NCI-H2107 (cell line): Measurements from ENCODE around the gene TRDN.
"Not testable (repeated sequence)": the region's sequence is repeated elsewhere in the genome, so short reads cannot be mapped to it uniquely, and the experiment has no call there.

Experiments
- DNase-seq: peaks from one replicate; lab custom pipeline; 2025; lab: John Stamatoyannopoulos, UW

TRDN gene

DNA sequence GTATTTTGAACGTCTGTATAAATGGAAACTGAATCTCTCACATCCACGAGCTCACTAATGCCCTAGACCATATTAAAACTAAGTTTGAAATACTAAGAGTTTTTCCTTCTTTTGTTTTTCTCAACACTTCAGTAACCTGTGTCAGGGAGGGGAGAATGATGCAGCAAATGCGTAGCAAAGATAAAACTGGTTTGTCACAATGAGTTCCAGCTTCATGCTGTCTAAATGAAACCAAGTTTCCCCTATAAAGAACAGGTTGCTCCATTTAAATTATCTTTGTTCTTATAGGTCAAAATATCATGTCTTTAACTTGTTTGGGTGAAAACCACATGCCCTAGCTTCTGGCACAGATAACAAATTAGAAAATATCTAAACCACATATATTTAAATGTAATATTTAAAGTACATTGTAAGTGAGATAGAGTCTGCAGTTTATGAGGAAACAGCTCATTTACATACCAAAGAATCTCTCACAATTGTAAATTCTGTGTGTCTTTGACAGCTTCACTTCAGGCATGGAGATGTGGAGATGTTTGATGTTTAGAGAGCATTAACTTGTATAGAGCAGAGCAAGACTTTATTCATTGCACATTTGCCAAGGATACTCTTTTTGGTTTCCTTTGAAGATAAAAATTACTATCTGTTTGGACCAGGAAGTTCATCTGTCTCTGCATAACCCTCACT is 7.3 kb downstream of the TRDN start:
- DNase-seq: no peak

DNA sequence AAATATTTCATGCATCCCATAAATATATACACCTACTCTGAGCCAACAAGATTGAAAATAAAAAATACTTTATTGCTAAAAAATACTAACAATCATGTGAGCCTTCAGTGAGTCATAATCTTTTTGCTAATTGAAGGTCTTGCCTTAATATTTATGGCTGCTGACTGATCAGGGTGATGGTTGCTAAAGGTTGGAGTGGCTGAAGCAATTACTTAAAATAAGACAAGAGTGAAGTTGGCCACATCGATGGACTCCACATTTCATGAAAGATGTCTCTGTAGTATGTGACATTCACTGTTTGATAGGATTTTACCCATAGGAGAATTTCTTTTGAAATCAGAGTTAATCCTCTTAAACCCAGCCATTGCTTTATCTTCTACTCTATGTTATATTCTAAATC is 11.1 kb downstream of the TRDN start:
- DNase-seq: no peak

DNA sequence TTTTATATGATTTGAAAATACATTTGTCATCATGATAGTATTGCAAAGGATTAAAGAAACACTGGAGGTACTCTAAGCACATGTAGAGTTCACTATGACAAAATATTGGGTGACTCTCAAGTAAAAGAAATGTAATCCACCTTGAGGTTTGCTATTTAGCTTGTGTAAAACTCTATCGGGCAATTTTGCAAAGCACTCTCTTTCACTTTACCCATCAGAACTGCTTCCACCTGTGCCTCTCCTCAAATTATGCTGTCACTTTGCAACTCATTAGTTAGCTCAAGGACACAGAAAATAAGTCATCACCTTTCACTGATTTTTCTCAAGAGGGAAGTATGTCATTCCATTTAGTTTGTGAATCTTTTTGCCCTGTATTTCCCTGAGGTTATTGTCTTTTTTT is 14.0 kb downstream of the TRDN start:
- no peak for DNase-seq

DNA sequence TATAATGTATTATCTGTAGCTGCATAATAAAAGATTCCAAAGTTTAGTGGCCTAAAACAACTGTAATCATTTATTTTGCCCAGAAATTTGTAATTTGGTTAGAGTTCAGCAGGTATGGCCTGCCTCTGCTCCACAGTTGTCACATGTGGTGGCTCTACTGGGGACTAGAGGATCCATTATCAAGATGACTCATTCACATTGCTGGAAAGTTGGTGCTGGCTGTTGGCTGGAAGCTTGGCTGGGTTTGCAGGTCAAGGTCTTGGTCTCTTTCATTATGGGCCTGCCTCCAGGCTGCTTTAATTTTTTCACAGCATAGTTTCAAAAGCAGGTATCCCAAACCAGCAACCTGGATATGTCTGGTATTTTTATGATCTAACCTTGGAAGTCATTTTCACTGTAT is 17.6 kb downstream of the TRDN start:
- no peak for DNase-seq

DNA sequence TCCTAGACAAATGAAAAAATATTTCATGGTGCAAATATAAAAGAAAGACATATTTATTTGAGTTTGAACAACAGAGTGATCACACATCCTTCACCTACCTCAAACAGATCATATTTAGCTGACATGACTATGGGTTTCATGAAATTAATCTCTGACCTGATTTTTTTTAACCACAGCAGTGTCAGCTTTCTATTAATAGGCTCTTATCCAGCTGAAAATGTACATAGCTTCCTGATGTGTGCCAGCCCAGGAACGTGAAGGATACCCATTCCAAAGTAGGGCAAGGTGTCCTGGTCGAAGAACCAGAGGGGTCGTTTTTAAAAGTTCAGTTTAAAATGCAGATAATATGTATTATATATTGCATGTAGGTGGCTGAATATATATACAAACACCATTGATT is 19.8 kb downstream of the TRDN start:
- no peak for DNase-seq

DNA sequence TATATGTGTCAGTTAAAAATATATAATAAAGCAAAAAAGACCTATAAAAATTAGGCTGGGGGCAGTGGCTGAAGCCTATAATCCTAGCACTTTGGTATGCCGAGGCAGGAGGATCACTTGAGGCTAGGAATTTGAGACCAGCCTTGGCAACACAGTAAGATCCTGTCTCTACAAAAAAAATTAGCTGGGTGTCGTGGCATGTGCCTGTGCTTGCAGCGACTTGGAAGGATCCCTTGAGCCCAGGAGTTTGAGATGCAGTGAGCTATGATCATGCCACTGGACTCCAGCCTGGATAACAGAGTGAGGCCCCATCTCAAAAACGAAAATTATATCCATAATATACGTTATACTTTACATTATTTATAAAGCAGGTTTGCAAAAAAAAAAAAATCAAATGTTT is 20.7 kb downstream of the TRDN start:
- no peak for DNase-seq

DNA sequence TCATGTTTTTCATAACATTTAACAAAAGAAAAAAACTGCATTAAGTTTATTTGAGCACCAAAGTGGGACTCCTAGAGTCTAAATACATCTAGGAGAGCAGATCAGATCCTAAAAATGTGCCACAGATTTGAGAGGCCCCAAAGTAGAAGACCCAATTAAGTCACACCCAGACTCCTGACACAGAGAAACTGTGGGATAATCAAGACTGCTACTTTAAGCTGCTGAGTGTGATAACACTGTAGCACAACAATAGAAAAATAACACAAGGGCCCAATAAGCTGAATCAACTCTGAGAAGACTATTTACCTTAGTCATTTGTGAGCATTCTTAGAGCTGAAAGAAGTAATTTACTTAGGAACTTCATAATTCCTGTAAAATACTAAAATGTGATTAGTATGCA is 26.0 kb downstream of the TRDN start:
- DNase-seq: no peak

DNA sequence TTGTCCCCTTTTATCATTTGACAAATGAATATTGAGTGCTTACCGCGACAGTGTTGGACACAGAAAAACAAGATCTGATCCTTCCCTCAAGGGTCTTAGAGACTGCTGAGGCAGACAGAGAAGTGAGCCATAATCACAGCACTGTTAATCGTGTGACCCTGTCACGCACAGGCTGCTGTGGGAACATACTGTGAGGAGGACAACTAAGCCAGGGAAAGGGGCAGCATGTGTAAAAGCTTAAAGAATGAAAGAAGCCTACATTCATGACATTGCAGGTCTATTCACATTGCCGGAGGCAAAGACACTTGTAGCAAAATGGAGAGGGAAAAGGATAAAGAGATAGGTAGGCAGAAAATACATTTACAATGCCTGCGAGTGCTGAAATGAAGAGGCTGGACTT is 32.7 kb downstream of the TRDN start:
- DNase-seq: no peak

DNA sequence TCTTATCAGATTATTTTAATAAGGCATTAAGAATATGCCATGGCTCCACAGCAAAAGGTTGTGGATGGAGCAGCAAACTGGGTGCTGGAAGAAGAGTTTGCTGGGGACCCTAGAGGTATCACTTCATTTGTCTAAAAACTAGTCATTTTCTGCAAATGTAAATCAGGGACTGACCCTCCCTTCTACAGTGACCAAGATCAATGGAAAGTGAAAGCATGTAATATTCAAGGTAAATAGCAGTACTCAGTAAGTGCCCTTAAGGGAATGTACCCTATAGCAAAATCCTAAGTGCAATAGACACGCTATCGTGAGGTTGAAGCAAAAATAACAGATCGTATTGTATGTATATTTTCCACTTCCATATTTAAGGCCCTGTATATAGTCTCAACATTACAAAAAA is 38.7 kb downstream of the TRDN start:
- no peak for DNase-seq

DNA sequence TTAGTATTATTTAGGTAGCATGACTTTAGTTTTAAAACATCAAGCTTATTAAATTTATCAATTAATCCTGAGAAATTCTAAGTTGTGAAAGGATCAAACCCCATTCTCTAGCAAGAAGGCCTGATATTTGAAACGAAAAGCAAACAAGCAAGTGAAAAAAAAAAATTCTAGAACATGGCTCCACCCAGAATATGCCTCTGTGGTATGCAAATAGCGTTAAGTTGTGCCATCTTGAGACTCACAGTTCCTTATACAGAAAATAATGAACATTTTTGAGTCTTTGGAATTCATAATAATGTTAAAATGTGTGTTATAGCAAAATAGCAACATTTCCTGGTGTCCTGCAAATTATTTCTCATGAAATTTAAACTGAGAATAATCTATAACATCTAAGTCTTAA is 42.0 kb downstream of the TRDN start:
- DNase-seq: no peak

DNA sequence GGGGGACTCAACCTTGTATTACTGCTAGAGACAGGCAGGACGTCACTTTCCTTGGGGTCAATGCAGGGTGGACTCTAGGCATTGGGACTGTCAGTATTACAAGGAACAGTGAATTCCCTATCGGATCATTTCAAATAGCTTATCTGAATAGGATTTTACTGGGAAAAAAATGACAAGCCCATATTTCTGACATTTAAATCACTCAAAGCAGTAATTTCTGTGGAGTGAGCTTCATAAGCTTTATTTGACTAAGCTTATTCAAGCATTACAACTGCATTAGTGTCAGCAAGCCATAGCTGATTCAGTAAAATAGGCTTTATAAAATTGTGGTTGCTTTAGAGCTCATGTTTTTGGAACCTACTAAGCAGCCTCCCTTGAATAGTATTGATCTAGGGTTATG is 44.3 kb downstream of the TRDN start:
- DNase-seq: no peak

DNA sequence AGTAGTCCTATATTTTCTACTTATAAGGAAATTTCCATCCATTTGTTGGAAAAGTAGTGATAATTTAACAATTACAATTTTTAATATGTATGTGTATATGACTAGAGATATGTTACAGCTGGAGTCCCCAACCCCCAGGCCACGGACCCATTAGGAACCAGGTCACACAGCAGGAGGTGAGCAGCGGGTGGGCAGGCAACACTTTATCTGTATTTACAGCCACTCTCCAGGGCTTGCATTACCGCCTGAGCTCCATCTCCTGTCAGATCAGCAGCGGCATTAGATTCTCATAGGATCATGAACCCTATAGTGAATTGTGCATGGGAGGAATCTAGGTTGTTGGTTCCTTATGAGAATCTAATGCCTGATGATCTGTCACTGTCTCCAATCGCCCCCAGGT is 46.8 kb downstream of the TRDN start:
- DNase-seq: no peak

DNA sequence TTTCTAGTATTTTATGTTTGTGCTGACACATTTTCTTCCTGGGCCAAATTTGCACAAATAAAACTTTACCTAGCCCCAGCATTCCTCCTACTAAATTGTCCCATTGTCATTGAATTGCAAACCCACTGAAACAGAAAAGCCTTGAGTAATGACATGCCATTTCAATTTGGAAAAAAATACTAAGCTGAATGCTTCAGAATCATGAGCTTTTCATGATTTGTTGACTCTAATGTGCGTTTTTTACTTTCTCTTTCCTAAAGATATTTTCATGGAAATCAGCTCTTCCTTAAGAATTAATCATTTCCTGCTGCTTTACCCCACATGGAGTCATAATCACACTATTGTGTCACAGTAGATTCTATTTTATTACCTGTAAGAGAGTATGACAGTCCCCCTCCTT is 47.4 kb downstream of the TRDN start:
- DNase-seq: no peak

DNA sequence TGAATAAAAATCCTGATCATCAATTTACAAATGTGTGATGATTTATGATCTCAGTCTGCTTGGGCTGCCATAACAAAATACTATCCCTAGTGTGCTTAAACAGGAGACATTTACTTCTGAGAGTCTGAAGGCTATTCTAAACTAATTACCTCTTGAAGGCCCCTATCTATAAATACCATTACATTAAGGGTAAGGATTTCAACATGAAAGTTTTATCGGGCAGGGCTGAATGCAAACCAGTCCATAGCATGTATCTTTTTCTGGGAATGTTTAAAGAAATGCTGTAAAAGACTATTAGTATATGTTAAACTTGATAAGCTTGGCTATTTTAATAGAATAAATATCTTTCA is 48.2 kb downstream of the TRDN start:
- no peak for DNase-seq

DNA sequence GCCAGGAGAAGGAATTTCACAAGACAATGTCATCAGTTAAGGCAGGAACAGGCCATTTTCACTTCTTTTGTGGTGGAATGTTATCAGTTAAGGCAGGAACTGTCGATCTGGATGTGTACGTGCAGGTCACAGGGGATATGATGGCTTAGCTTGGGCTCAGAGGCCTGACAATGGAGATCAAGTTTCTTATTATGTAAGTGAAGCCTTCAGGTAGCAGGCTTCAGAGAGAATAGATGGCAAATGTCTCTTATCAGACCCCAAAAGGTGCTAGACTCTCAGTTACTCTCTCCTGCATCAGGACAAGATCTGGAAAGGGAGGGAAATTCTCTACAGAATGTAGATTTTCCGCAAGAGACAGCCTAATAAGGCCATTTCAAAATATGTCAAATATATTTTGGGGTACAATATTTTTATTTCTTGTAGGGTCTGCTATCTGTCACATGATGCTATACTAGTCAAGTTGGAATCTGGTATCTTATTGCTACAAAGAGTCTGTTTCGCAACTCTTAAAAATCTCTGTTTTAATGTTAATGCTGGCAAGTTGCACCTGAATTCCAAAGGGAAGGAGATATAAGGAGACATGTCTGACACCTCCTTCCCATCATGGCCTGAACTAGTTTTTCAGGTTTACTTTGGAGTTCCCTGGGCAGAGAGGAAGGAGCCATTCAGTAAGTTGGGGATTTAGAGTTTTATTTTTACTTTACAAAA is 48.8 kb downstream of the TRDN start:
- no peak for DNase-seq

DNA sequence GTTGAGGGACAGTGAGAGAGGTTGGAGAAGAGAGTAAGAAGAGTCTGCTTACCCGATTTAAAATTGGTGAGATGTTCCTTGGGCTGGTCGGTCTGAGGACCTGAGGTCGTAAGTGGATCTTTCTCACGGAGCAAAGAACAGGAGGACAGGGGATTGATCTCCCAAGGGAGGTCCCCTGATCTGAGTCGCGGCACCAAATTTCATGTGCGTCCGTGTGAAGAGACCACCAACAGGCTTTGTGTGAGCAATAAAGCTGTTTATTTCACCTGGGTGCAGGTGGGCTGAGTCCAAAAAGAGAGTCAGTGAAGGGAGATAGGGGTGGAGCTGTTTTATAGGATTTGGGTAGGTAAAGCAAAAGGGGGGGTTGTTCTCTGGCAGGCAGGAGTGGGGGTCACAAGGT is 49.3 kb downstream of the TRDN start:
- DNase-seq: not testable (repeated sequence)

DNA sequence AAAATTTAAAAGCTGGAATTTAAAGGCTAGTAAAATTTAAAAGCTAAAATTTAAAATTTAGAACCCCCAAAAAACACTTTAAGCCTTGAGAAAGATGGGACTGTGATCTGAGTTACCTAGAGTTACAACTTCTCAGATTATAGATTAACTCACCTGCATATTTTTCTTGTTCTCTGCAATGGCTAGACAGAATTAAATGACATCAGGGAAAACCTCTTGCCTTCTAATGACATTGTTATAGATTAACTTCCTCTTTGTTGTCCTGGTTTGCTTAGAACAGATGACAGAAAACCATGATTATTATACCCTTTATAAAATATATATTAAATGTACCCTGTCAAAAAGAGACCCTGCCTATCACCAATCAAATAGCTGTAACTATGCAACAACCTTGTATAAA is 56.4 kb downstream of the TRDN start:
- no peak for DNase-seq

DNA sequence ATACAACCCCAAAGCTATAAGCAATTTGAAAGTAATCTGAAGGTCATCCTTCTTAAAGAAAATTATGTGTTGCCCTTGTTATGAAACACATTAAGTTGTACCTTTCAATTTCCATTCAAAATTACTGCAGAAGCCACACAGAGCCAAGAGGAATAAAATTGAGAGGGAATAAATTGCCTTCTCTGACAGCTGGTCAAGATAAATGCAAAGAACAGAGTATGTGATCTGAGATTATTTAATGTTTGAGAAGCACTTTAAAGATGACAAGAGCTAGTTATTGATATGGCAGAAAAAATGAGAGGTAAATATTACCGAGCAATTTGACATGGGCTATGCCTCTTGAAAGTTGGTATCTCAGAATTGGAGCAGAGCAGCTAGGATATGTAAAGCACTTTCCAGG is 61.6 kb downstream of the TRDN start:
- no peak for DNase-seq

DNA sequence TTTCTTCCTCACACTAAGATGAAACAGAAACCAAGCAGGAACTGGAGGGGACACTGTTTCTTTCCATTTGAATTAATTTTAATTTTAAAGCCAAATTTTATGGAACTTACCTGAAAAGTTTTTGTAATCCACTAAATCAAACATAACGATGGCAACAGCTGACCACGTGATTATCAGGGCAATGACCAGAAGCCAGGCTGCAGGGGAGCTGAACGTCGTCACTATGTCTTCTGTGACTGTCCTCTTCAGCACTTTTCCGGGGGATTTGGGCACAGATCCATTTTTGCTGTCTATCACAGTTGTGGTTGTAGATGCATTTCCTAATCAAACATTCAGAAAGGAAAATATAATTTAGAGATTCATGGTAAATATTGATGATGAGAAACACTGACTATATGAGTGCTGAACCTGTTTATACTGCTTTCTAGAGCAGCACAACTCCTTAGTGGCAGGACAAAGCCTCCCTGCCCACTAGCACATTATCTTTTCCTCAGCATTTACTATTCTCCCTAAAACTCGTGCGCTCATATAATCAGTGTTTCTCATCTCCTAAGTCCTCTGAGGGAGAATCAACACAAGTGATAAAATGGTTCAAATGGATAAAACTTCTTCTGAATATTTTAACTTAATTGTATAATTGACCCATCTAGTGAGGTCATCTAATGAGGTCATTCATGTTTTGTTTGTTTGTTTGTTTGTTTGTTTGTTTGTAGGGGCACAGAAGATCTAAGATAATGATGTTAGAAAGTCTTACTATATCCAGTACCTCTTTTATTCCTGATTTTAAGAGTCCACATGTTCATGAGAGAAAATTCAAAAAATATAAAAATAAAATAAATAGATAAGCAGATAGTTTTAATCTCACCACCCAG is 65.7 kb downstream of the TRDN start:
- no peak for DNase-seq

DNA sequence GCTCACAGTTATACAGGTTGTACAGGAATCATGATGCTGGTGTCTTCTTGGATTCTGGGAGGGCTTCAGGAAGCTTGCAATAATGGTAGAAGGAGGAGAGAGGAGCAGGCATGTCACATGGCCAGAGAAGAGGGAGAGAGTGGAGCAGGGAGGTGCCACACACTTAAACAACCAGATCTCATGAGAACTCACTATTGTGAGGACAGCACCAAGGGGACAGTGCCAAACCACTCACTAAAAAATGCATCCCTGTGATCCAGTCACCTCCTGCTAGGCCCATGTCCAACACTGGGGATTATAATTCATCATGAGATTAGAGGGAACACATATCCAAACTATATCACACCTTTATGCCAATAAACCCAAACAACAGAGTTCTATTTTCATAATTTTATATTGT is 67.2 kb downstream of the TRDN start:
- DNase-seq: no peak

DNA sequence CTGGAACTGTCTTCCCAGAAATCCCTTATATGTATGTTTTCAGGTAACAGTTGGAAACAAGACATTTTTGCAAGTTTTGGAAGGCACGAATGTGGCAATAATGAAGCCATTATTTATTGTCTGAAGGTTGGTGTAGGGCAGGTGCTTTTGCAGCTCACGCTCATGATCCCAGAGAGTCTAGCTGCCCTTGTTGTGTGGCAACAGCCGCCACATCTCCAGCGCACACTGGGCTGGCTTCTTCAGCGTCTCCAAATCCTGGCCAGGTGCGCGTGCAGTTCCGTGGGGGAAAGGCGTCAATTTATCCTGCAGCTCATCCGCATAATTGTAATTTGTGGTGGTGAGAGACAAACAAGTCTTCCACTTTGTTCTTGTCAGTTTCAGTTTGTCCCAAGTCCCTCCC is 71.2 kb downstream of the TRDN start:
- no peak for DNase-seq

DNA sequence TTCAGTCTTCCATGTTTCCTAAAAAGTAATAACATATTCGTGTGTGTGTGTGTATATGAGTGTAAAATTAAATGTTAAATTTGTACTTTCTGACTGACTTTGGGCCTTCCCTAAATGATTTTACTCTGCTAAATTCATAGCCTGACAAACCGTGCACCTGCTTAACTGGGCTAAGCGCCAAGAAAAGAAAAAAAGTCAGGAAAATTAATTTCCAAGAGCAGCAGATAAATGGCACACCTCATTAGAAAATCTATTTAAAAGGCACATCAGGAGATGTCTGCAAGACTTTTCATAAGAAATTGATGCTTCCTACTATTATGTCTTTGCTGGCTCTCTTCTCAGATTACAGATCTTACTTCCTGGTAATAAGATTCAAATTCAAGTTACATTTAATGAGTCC is 72.4 kb downstream of the TRDN start:
- DNase-seq: no peak

DNA sequence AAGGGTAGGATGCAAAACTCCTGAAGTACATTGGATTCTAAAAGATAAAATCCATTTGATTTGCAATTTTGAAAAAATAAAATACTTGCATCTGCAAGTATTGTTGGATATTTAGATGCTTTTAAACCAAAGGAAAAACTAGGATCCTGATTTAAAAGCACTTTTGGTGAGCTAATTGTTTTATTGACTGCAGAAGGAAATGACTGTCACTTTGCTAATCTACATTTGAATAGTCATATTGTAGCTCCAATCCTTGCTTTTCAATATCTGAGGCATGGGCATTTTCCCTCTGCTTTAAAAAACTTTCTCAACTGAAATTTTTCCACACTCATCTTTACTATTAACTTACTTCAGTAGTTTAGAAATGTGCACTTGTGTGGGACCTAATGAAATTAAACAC is 74.1 kb downstream of the TRDN start:
- no peak for DNase-seq
